Gastrocnemius medialis (tissue), 4 donors: Measurements from ENCODE around the gene RNF227. TPM values are rescaled to one million over a fixed set of nuclear protein-coding genes. Genes with fewer than 3 reads are reported as not detected.

ENCODE experiments used
- ATAC-seq, 2 donors: fragments of 150-250 bp; one replicate each; pipeline ENCODE4 v1.9.1; 2016
- DNase-seq, 2 donors: peaks; one replicate each; pipeline ENCODE4 v3.0.0-alpha.2; 2019
- H3K27ac ChIP-seq, 4 donors: fragments of 200-600 bp; sonication (generic); 1 replicate in 1 of 4; 2 replicates in 3 of 4; pipeline ENCODE4 v1.5.1; 2016 to 2018; ENCODE audit warnings: mild to moderate bottlenecking in 2 of 4, moderate library complexity in 1 of 4
- H3K27me3 ChIP-seq, 3 donors: fragments of 200-600 bp; sonication (generic) in 2 of 3; 1 replicate in 1 of 3; 2 replicates in 2 of 3; pipeline versions ENCODE4 v1.5.1 to v1.6.0; 2016 to 2019; ENCODE audit warnings: mild to moderate bottlenecking in 1 of 3, moderate library complexity in 1 of 3
- H3K36me3 ChIP-seq, 2 donors: fragments of 200-600 bp; sonication (generic) in 1 of 2; one replicate each; pipeline ENCODE4 v1.5.1; 2017 to 2018
- H3K4me1 ChIP-seq, 2 donors: fragments of 200-600 bp; sonication (generic) in 1 of 2; one replicate each; pipeline ENCODE4 v1.5.1; 2016 to 2017; ENCODE audit warnings: mild to moderate bottlenecking in 2 of 2
- H3K4me3 ChIP-seq, 4 donors: fragments of 200-600 bp; sonication (generic) in 3 of 4; 1 replicate in 1 of 4; 2 replicates in 3 of 4; pipeline ENCODE4 v1.5.1; 2016 to 2019; ENCODE audit warnings: mild to moderate bottlenecking in 2 of 4
- H3K9me3 ChIP-seq, 3 donors: fragments of 200-600 bp; sonication (generic) in 2 of 3; 1 replicate in 1 of 3; 2 replicates in 2 of 3; pipeline ENCODE4 v1.5.1; 2016 to 2019
- CTCF ChIP-seq, 5 experiments: fragments of 450-650 bp in 3 of 5; fragments of 200-600 bp in 2 of 5; sonication (generic) in 2 of 5; IDR thresholded peaks in 4 of 5; conservative IDR thresholded peaks in 1 of 5; 1 replicate in 4 of 5; 2 replicates in 1 of 5; pipeline ENCODE4 v1.5.1; 2016 to 2019; ENCODE audit warnings: antibody characterized with exemption in 5 of 5, mild to moderate bottlenecking in 3 of 5, moderate library complexity in 3 of 5
- POLR2A ChIP-seq, 2 donors: fragments of 450-650 bp; IDR thresholded peaks; one replicate each; pipeline ENCODE4 v1.6.1; 2017; ENCODE audit warnings: antibody characterized with exemption in 2 of 2, mild to moderate bottlenecking in 2 of 2, moderate library complexity in 2 of 2
- in situ Hi-C, 4 donors: fragments of 200-750 bp; cut with MboI; loops; one replicate each; pipeline versions ENCODE4 v1.15.0 to v1.8.0; 2017; ENCODE audit warnings: low sequenced_read_pairs in 4 of 4
- intact Hi-C: fragments of 100-400 bp; cut with DNase I; formaldehyde crosslinking; loops from one replicate; pipeline ENCODE4 v1.15.1; 2023; ENCODE audit warnings: low total_unique reads
- total RNA-seq, 4 donors: library from RNA; depleted of rRNA; stranded (reverse); fragments of >200 nt; gene quantifications; one replicate each; pipeline versions ENCODE4 v1.1.0 to v1.2.3, GENCODE V29; 2016

RNF227 gene
- total RNA-seq, 4 donors from 2014 or later = 0.51 to 1.2 (median 0.62) TPM; not detected in 1

GRCh38 chr17:7946441-7946840 is 30.4 kb upstream of the RNF227 start:
- Histone ChIP-seq H3K9me3 (no peaks in the 10 kb centered on the region), H3K4me1 (no peaks in the 10 kb centered on the region), H3K36me3 (peaks cover 0 to 68% of the 10 kb centered on the region in 2 donors), H3K27ac (no peak overlapping the region), H3K27me3 (no peaks in the 10 kb centered on the region), H3K4me3 (no peak overlapping the region)
- intact Hi-C loops (no loop called here), in situ Hi-C loops (no loop called here)
- no peak for ATAC-seq
- no peak for DNase-seq
- TF ChIP-seq CTCF (IDR thresholded peaks at IDR 0.05 in 4 of 5, conservative IDR thresholded peaks at IDR 0.05 in 1 of 5) = no peak
- TF ChIP-seq POLR2A (IDR thresholded peaks at IDR 0.05) = no peak

GRCh38 chr17:7945651-7946050 is 29.6 kb upstream of the RNF227 start:
- TF ChIP-seq CTCF (IDR thresholded peaks at IDR 0.05 in 4 of 5, conservative IDR thresholded peaks at IDR 0.05 in 1 of 5) (no peak), POLR2A (IDR thresholded peaks at IDR 0.05) (no peak)
- H3K27me3 ChIP-seq = no peaks in the 10 kb centered on the region
- no peak overlapping the region for H3K27ac ChIP-seq
- ATAC-seq (no peak), DNase-seq (no peak)
- peaks cover 0 to 73% of the 10 kb centered on the region in 2 donors for H3K36me3 ChIP-seq
- no peaks in the 10 kb centered on the region for H3K9me3 ChIP-seq
- H3K4me1 ChIP-seq = no peaks in the 10 kb centered on the region
- H3K4me3 ChIP-seq = no peak overlapping the region
- in situ Hi-C loops (no loop called here), intact Hi-C loops (no loop called here)

GRCh38 chr17:7944326-7944725 is 28.2 kb upstream of the RNF227 start:
- in situ Hi-C loops (no loop called here), intact Hi-C loops (no loop called here)
- Histone ChIP-seq H3K27me3 (no peaks in the 10 kb centered on the region), H3K4me1 (no peaks in the 10 kb centered on the region), H3K9me3 (no peaks in the 10 kb centered on the region), H3K36me3 (peaks cover 0 to 77% of the 10 kb centered on the region in 2 donors), H3K4me3 (no peak overlapping the region), H3K27ac (no peak overlapping the region)
- TF ChIP-seq POLR2A (IDR thresholded peaks at IDR 0.05) (no peak), CTCF (IDR thresholded peaks at IDR 0.05 in 4 of 5, conservative IDR thresholded peaks at IDR 0.05 in 1 of 5) (no peak)
- DNase-seq (no peak), ATAC-seq (no peak)

- in situ Hi-C loops = no loop called here
Observed at GRCh38 chr17:7943291-7943690, 27.2 kb upstream of the RNF227 start.

More at GRCh38 chr17:7943291-7943690, 27.2 kb upstream of the RNF227 start:
- peaks cover 0 to 70% of the 10 kb centered on the region in 2 donors for H3K36me3 ChIP-seq
- no peak overlapping the region for H3K27ac ChIP-seq
- TF ChIP-seq POLR2A (IDR thresholded peaks at IDR 0.05) = no peak
- TF ChIP-seq CTCF (IDR thresholded peaks at IDR 0.05 in 4 of 5, conservative IDR thresholded peaks at IDR 0.05 in 1 of 5) = no peak
- H3K4me3 ChIP-seq = no peak overlapping the region
- H3K4me1 ChIP-seq = no peaks in the 10 kb centered on the region
- intact Hi-C loops = no loop called here
- no peaks in the 10 kb centered on the region for H3K9me3 ChIP-seq
- DNase-seq = no peak
- no peaks in the 10 kb centered on the region for H3K27me3 ChIP-seq
- ATAC-seq = no peak
